Stimulated activated CD4-positive, alpha-beta T cell treated with anti-CD3 and anti-CD28 coated beads, Interleukin-12 subunit alpha, Interleukin-12 subunit beta, amount 100 ng/mL, for 48 hours (primary cell): ENCODE measurements around the gene EHD2.
"Not testable (repeated sequence)": the region's sequence is repeated elsewhere in the genome, so short reads cannot be mapped to it uniquely, and the experiment has no call there.

Experiments used
- DNase-seq, 3 donors: peaks; one replicate each; pipeline ENCODE4 v3.0.0-alpha.2; 2020; ENCODE audit warnings: low read depth in 2 of 3, low spot score in 1 of 3

EHD2 gene

DNA sequence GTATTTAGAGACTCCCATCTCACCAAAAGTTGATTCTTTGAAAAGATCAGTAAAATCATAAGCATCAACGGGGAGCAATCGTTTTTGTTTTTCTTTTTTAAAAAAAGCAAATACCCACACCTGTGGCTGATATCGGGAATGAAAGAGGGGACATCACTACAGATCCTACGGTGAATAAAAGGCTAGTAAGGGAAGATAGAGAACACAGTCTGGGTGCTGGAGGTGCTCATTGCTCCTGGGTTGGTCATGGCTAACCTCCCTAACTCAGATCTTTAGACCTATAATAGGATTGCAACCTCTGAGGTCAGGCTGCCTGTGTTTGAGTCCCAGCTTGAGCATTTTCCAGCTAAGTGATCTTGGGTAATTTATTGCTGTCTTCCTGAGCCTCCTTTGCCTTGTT, 1.1 kb downstream of the EHD2 start:
- no peak for DNase-seq

DNA sequence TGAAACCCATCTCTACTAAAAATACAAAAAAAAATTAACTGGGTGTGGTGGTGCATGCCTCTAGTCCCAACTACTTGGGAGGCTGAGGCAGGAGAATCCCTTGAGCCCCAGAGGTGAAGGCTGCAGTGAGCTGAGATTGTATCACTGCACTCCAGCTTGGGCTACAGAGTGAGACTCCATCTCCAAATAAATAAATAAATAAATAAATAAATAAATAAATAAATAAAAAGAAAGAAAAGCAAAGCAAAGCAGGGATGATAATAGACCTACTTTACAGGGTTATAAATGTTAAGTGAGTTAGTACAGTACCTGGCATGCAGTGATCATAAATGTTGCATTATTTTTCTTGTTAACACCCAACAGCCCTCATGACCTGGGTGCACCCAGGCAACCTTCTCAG, 1.6 kb downstream of the EHD2 start:
- not testable (repeated sequence) for DNase-seq

DNA sequence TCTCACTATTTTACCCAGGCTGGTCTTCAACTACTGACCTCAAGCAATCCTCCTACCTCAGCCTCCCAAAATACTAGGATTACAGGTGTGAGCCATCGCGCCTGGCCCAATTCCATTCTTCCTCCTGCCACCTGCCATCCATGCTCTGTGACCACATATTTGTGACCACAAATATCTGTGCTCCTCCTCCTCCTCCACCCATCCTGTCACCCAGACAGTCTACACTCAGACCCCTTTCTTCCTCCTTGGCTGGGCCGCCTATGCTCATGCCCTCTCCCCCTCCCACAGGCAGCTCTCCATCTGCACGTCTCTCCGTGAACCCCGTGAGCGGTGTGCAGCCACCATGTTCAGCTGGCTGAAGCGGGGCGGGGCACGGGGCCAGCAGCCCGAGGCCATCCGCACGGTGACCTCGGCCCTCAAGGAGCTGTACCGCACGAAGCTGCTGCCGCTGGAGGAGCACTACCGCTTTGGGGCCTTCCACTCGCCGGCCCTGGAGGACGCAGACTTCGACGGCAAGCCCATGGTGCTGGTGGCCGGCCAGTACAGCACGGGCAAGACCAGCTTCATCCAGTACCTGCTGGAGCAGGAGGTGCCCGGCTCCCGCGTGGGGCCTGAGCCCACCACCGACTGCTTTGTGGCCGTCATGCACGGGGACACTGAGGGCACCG, 3.2 kb downstream of the EHD2 start:
- DNase-seq = no peak

DNA sequence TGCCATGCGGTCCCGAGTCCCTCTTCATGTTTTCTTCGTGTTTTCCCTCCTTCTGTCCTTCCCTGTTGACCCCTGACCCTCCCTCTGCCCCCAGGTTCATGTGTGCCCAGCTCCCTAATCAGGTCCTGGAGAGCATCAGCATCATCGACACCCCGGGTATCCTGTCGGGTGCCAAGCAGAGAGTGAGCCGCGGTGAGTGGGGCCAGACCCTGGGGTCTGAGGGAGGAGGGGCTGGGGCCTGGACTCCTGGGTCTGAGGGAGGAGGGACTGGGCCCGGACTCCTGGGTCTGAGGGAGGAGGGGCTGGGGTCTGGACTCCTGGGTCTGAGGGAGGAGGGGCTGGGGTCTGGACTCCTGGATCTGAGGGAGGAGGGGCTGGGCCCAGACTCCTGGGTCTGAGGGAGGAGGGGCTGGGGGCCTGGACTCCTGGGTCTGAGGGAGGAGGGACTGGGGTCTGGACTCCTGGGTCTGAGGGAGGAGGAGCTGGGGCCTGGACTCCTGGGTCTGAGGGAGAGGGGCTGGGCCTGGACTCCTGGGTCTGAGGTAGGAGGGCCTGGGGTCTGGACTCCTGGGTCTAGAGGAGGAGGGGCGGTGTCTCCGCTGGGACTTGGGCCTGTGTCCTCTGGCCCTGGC, 5.3 kb downstream of the EHD2 start:
- not testable (repeated sequence) for DNase-seq

DNA sequence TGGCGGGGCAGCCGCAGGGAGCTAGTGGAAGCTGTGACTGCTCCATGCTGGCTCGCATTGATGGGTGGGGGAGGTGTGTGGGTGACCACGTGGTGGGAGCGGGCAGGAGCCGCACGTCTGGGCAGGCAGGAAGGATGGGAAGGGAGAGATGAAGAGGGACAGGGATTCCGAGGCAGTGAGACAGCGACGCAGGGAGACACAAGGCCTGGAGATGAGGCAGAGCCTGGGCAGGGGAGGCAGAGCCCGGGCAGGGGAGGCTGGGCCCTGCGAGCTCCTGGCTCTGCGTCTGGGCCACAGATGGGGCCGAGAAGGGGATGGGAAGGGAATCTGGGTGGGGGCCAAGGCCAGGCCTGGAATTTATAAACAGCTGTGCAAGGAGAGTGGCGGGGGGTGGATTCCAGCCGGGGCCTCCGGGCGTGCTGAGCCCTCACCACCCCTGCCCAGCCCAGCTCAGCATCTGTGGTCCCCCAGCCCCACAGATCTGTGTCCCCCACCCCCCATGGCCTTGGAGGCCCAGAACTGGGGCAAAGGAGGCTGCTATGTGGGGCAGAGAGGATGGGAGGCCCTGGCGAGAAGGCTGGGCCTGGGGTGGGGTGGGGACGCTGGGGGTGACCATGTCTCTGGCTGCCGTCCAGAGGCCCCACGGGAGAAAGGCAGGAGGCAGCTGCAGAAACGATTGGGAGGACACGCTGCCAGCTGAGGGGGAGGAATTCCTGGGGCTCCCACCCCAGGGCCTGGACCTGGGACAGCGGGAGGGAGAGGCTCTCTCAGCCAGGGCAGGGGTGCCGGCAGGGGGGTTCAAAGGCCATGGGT, 6.0 kb downstream of the EHD2 start:
- DNase-seq = no peak

DNA sequence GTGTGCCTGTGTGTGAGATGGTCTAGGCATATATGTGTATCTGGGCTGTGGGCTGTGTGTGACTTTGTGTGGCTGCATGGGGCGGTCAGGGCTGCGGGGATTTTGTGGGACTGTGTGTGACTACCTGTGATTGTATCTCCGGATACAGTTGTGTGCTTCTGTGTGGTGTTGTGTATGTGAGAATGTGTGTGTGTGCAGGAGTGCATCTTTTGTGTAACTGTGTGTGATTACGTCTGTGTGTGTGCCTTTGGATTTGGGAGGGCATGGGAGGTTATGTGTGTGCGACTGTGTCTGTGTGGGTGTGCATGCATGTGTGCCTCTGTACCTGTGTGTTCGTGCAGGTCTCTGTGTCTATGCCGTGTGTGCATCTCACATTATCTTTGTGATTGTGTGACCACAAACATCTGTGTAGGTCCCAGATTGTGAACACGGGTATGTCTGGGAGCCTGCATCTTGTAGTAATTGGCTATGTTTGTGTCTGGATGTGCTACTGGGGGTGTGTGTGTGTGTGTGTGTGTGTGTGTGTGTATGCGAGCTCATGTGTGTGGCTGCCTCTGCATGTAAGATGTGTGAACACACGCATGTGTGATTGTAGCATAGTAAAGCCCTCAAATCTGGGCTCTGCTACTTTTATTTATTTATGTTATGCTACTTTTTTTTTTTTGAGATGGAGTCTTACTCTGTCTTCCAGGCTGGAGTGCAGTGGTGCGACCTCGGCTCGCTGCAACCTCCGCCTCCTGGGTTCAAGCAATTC, 7.6 kb downstream of the EHD2 start:
- DNase-seq = no peak

DNA sequence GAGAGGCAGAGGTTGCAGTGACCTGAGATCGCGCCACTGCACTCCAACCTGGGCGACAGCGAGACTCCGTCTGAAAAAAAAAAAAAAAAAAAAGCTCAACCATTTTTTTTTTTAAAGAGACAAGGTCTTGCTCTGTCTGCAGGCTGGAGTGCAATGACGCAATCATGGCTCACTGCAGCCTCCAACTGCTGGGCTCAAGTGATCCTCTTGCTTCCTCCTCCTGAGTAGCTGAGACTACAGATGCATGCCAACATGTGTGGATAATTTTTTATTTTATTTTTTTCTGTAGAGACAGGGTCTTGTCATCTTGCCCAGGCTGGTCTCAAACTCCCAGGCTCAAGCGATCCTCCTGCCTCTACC, 10.3 kb downstream of the EHD2 start:
- peak in 1 of 3 donors; percentile 29 for DNase-seq

DNA sequence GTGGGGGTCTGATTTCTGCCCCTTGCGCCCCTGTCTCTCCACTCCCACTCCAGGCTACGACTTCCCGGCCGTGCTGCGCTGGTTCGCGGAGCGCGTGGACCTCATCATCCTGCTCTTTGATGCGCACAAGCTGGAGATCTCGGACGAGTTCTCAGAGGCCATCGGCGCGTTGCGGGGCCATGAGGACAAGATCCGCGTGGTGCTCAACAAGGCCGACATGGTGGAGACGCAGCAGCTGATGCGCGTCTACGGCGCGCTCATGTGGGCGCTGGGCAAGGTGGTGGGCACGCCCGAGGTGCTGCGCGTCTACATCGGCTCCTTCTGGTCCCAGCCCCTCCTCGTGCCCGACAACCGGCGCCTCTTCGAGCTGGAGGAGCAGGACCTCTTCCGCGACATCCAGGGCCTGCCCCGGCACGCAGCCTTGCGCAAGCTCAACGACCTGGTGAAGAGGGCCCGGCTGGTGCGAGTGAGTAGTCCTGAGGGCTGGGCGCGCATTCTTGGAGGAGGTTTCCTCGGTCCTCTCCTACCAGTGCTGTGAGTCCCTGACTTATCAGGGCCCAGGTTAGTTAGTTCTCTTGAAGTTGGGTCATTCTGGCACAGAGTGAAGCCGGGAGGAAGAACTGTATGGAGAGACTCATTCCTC, 12.7 kb downstream of the EHD2 start:
- no peak for DNase-seq

DNA sequence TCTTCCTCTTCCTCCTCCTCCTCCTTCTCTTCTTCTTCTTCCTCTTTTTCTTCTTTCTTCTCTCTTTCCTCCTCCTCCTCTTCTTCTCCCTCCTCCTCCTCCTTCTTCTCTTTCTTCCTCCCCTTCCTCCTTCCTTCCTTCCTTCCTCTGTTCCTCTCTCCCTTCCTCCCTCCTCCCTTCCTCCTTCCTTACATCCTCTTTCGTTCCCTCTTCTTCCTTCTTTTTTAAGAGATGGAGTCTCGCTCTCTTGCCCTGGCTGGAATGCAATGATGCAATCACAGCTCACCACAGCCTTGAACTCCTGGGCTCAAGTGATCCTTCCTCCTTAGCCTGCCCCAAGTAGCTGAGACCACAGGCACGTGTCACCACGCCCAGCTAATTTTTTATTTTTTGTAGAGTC, 13.2 kb downstream of the EHD2 start:
- DNase-seq = no peak

DNA sequence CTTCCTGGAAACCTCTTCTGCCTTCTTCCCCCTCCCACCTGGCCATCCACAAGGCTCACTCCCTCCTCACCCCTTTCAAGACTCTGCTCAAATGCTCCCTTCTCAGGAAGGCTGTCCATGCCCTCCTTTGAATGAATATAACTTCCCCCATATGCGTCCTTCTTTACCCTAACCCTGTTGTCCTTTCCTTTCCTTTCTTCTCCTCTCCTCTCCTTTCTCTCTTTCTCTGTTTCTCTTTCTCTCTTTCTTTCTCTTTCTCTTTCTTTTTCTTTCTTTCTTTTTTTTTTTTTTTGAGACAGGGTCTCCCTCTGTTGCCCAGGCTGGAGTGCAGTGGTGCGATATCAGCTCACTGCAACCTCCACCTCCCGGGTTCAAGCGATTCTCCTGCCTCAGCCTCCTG, 15.1 kb downstream of the EHD2 start:
- not testable (repeated sequence) for DNase-seq

DNA sequence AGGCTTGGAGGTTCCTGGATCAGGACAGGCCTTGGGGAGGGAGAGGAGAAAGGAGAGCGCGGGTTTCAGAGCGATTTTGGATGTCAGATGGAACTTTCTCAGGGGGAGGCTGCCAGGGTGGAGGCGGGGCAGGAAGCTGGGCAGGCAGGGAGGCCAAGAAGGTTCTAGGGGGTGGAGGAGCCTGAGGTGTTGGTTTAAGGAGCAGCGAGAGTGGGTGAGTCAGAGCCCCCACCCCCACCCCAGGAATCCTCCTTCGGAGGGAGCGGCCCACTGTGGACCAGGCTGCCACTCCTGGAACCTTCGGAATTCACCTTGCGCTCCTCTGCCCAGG, 16.2 kb downstream of the EHD2 start:
- no peak for DNase-seq

DNA sequence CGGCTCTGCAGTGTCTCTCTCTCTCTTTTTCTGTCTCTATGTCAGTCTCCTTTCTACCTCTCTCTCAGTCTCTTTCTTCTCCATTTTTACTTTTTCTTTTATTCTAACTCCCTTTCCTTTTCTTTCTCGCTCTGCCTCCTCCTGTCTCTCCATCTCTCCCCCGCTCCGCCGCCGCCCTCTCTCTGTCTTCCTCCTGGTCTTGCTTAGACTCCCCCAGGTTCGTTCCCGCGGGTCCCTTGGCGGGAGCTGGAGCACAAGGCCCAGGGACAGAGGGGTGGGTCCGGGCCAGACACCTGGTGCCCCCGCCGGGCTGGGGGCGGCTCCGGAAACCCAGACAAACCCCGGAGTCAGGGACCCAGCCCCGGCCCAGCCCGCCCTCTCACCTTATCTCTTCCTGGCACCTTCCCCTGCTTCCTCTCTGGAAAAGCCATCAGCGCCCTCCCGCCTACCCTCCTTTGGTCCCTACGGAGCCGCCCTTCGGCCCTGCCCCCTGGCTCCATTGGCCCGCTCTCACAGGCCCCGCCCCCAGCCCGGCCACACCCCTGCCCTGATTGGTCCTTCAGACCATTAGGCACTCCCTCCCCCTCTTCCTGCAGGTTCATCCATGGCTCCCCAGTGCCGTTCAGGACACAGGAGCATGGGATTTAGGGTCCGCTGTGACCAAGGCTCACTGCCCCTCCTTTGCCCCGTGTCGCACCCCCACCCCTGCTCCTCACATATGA, 16.7 kb downstream of the EHD2 start:
- peak; percentile 54 to 65 (median 58) for DNase-seq

DNA sequence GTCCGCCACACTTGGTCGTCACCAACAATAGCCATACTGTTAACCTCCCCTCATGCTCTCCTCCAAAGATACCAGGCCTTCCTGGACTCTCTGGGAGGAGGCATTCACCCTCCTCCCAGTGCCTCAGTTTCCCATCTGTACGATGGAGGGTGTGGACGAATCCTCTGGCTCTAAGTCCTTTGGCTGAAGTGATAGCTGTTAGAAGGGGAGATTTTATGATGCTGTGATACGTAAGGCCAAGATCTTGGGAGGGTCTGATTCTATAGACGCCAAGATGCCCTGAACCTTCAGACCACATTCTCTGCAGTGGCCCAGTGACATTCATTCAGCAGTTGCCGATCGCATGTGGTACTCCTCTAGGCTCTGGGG, 17.3 kb downstream of the EHD2 start:
- DNase-seq = no peak

DNA sequence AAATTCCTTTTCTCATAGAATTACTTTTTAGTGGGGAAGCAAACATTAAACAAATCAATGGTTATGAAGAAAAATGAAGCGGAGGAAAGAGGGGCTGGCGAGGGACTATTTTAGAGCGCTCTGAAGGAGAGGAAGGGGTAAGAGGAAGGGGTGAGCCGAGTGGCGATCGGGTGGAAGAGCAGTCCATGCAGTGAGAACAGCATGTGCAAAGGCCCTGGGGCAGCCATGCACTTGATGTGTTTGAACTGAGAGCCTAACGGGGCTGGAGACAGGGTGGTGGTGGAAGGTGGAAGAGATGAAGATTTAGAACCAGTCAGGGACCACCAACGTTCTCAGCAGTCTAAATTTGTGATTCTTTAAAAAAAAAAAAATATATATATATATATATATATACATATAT, 17.7 kb downstream of the EHD2 start:
- no peak for DNase-seq

DNA sequence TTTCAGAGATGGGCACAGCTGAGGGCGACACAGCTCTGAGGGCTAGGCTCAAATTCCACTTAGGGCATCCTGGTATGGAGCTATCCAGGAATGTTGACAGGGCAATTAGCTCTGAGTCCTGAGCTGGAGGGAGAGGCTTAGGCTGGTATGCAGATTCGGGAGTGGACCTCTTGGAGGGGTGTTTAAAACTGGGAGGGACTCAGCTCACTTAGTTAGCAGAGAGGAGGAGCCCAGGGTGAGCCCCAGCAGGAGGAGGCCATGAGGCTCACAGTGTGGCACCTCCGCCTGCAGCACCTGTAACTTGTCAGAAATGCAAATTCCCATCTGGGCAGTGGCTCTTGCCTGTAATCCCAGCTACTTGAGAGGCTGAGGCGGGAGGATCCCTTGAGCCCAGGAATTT, 21.9 kb downstream of the EHD2 start:
- no peak for DNase-seq

DNA sequence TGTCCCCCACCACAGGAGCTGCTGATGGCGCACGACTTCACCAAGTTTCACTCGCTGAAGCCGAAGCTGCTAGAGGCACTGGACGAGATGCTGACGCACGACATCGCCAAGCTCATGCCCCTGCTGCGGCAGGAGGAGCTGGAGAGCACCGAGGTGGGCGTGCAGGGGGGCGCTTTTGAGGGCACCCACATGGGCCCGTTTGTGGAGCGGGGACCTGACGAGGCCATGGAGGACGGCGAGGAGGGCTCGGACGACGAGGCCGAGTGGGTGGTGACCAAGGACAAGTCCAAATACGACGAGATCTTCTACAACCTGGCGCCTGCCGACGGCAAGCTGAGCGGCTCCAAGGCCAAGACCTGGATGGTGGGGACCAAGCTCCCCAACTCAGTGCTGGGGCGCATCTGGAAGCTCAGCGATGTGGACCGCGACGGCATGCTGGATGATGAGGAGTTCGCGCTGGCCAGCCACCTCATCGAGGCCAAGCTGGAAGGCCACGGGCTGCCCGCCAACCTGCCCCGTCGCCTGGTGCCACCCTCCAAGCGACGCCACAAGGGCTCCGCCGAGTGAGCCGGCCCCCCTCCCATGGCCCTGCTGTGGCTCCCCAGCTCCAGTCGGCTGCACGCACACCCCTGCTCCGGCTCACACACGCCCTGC, 27.8 kb downstream of the EHD2 start:
- no peak for DNase-seq

DNA sequence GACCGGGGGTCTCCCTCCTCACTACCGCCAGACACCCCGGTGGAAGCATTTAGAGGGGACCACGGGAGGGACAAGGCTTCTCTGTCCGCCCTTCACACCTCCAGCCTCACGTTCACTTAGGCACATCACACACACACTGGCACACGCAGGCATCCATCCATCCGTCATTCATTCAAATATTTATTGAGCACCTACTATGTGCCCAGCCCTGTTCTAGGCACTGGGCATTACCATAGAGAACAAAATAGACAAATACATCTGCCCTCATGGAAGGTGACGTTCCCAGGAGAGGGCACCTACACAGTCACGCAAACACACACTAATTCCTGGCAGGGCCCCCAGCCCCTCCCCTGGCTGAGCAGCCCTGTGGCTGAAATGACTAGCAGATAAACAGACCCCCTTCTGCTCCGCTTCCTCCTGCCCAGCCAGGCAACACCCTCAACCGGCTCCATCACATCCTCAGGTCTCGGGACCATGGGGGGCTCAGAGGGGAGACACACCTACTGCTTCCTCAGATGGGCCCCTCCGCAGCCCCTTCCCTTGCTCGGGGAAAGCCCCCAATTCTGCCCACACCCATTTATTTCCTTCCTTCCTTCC, 28.4 kb downstream of the EHD2 start:
- no peak for DNase-seq

DNA sequence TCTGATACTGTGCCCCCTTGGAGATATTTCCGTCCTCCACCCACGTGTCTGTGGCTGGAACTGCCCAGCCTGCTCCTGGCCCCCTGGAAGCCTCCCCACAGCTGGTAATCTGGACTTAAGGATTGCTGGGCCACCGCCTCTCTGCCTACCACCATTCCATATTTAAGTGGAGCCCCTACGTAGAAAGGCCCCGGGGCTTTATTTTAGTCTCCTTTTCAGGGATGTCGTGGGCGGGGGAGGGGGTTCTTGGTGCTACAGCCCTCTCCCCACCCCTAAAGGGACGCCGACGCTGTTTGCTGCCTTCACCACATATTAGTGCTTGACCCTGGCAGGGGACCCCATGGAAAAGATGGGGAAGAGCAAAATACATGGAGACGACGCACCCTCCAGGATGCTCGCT, 29.4 kb downstream of the EHD2 start:
- DNase-seq = no peak

DNA sequence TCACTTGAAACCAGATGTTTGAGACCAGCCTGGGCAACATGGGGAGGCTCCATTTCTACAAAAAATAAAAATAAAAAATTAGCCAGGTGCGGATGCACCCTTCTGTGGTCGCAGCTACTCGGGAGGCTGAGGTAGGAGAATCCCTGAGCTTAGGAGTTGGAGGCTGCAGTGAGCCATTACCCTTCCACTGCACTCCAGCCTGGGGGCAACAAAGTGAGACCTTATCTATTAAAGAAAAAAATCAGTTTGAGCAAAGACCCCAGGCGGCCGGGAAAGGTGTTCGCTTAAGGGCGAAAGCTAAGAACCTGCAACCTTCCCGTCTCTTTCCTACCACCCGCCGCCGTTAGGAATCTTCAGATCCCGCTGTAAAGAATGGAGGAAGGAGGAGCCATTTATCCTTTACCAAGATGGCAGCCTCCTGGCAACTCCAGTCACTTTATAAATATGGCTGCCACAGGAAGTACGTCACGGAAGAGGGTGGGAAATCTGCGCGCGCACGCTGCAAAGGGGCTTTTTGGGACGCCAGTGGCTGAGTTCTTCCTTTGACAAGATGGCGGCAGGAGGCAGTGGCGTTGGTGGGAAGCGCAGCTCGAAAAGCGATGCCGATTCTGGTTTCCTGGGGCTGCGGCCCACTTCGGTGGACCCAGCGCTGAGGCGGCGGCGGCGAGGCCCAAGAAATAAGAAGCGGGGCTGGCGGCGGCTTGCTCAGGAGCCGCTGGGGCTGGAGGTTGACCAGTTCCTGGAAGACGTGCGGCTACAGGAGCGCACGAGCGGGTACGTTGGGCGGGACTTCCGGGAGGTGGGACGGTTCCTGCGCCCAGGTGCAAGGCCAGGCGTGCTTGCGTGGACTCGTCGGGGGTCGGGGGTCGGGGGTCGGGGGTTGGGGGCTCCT, 32.0 kb downstream of the EHD2 start, which contains the start of gene NOP53:
Gene NOP53 (plus strand): TSS at position 537 of the 892 bp plus-strand sequence. CDS start 14 bp downstream, at position 551.
- DNase-seq = peak; percentile 94 to 97 (median 95)
